H9 (cell line): ENCODE data around the gene SEPTIN2. TPM values are rescaled to one million over a fixed set of nuclear protein-coding genes. Genes with fewer than 3 reads are reported as not detected.
A peak's percentile ranks its signal among the peaks of the same experiment; 100 is the strongest.
"Not testable (repeated sequence)": the region's sequence is repeated elsewhere in the genome, so short reads cannot be mapped to it uniquely, and the experiment has no call there.

Experiments used
- DNase-seq: peaks from one replicate; pipeline ENCODE4 v3.0.0-alpha.2; 2017
- H2AFZ ChIP-seq: one replicate; pipeline ENCODE4 v1.6.1; 2013; ENCODE audit warnings: mild to moderate bottlenecking, low read length, control low read depth, moderate library complexity
- H2AK5ac ChIP-seq: 2 replicates; pipeline ENCODE4 v1.6.1; 2013; ENCODE audit warnings: low read length, control low read depth, mixed read lengths; ENCODE audit not compliant: insufficient read length
- H2BK120ac ChIP-seq: one replicate; pipeline ENCODE4 v1.6.1; 2013; ENCODE audit warnings: low read depth, mild to moderate bottlenecking, low read length, control low read depth, inconsistent platforms; ENCODE audit not compliant: poor library complexity, severe bottlenecking
- H2BK12ac ChIP-seq: 2 replicates; pipeline ENCODE4 v1.6.1; 2013; ENCODE audit warnings: low read length, control low read depth, mixed read lengths, low read depth; ENCODE audit not compliant: insufficient read length
- H2BK15ac ChIP-seq: 2 replicates; pipeline ENCODE4 v1.6.1; 2013; ENCODE audit warnings: low read depth, low read length, control low read depth
- H2BK20ac ChIP-seq: one replicate; pipeline ENCODE4 v1.6.1; 2013; ENCODE audit warnings: low read depth, mild to moderate bottlenecking, low read length, control low read depth, inconsistent platforms; ENCODE audit not compliant: poor library complexity, severe bottlenecking
- H2BK5ac ChIP-seq: 2 replicates; pipeline ENCODE4 v1.6.1; 2013; ENCODE audit warnings: low read length, control low read depth, mixed read lengths; ENCODE audit not compliant: insufficient read length
- H3K14ac ChIP-seq: 2 replicates; pipeline ENCODE4 v1.6.1; 2013; ENCODE audit warnings: low read length, control low read depth; ENCODE audit not compliant: insufficient read depth
- H3K18ac ChIP-seq: 2 replicates; pipeline ENCODE4 v1.6.1; 2013; ENCODE audit warnings: low read depth, mild to moderate bottlenecking, mixed read lengths, low read length, control low read depth; ENCODE audit not compliant: insufficient read length
- H3K23ac ChIP-seq: 2 replicates; pipeline ENCODE4 v1.6.1; 2013; ENCODE audit warnings: low read length, control low read depth, mixed read lengths, low read depth; ENCODE audit not compliant: insufficient read length
- H3K23me2 ChIP-seq: 2 replicates; pipeline ENCODE4 v1.6.1; 2013; ENCODE audit warnings: low read depth, mild to moderate bottlenecking, mixed read lengths, low read length, control low read depth; ENCODE audit not compliant: insufficient read length, poor library complexity, severe bottlenecking
- H3K27ac ChIP-seq: 2 replicates; pipeline ENCODE4 v1.5.1; 2013; ENCODE audit warnings: low read length, control low read depth, mixed read lengths, low read depth; ENCODE audit not compliant: insufficient read length
- H3K27me3 ChIP-seq: 2 replicates; pipeline ENCODE4 v1.6.1; 2013; ENCODE audit warnings: low read length, control low read depth, inconsistent platforms; ENCODE audit not compliant: insufficient read depth
- H3K4ac ChIP-seq: 2 replicates; pipeline ENCODE4 v1.6.1; 2013; ENCODE audit warnings: low read depth, mild to moderate bottlenecking, control low read depth, inconsistent platforms, low read length, moderate library complexity
- H3K4me1 ChIP-seq: 2 replicates; pipeline ENCODE4 v1.6.1; 2013; ENCODE audit warnings: low read length, control low read depth, inconsistent platforms; ENCODE audit not compliant: insufficient read depth
- H3K4me2 ChIP-seq: 2 replicates; pipeline ENCODE4 v1.6.1; 2013; ENCODE audit warnings: low read length, control low read depth, mixed read lengths; ENCODE audit not compliant: insufficient read length, insufficient read depth
- H3K56ac ChIP-seq: 2 replicates; pipeline ENCODE4 v1.6.1; 2013; ENCODE audit warnings: low read depth, mild to moderate bottlenecking, mixed read lengths, low read length, control low read depth; ENCODE audit not compliant: insufficient read length
- H3K79me1 ChIP-seq: 2 replicates; pipeline ENCODE4 v1.6.1; 2013; ENCODE audit warnings: low read depth, mild to moderate bottlenecking, moderate library complexity, low read length, control low read depth, inconsistent platforms; ENCODE audit not compliant: insufficient read depth, poor library complexity, severe bottlenecking
- H3K79me2 ChIP-seq: 2 replicates; pipeline ENCODE4 v1.6.1; 2013; ENCODE audit warnings: low read length, control low read depth, inconsistent platforms; ENCODE audit not compliant: insufficient read depth
- H3K9ac ChIP-seq: 2 replicates; pipeline ENCODE4 v1.6.1; 2013; ENCODE audit warnings: low read length, control low read depth, mixed read lengths; ENCODE audit not compliant: insufficient read length; ENCODE audit errors: extremely low read depth
- H3K9me3 ChIP-seq: one replicate; pipeline ENCODE4 v1.6.1; 2013; ENCODE audit warnings: low read depth, low read length, inconsistent platforms; ENCODE audit not compliant: control insufficient read depth
- H3T11ph ChIP-seq: one replicate; pipeline ENCODE4 v1.6.1; 2013; ENCODE audit warnings: mild to moderate bottlenecking, low read length, control low read depth, inconsistent platforms
- H4K20me1 ChIP-seq: one replicate; pipeline ENCODE4 v1.6.1; 2013; ENCODE audit not compliant: control insufficient read depth, insufficient read length, insufficient read depth
- H4K5ac ChIP-seq: 2 replicates; pipeline ENCODE4 v1.6.1; 2013; ENCODE audit warnings: low read depth, mild to moderate bottlenecking, mixed read lengths, low read length, control low read depth; ENCODE audit not compliant: insufficient read length
- H4K8ac ChIP-seq: replicated peaks from 2 replicates; pipeline ENCODE4 v1.6.1; 2013; ENCODE audit warnings: low read length, control low read depth, mixed read lengths, low read depth; ENCODE audit not compliant: insufficient read length
- H4K91ac ChIP-seq: 2 replicates; pipeline ENCODE4 v1.6.1; 2013; ENCODE audit warnings: low read depth, mild to moderate bottlenecking, moderate library complexity, mixed read lengths, low read length, control low read depth; ENCODE audit not compliant: insufficient read length
- H3K27ac Mint-ChIP-seq, 3 experiments: 2 replicates in 2 of 3; 3 replicates in 1 of 3; pipeline ENCODE4 v1.8.0; 2020 to 2021; ENCODE audit warnings: mixed read lengths in 3 of 3, mild to moderate bottlenecking in 1 of 3, moderate library complexity in 1 of 3
- H3K27me3 Mint-ChIP-seq: 2 replicates; pipeline ENCODE4 v1.8.0; 2021; ENCODE audit warnings: low read depth, mild to moderate bottlenecking, moderate library complexity, mixed read lengths
- H3K36me3 Mint-ChIP-seq, 3 experiments: 2 replicates in 2 of 3; 3 replicates in 1 of 3; pipeline ENCODE4 v1.8.0; 2020 to 2021; ENCODE audit warnings: low read depth in 3 of 3, mixed read lengths in 3 of 3; ENCODE audit not compliant: insufficient read depth in 1 of 3
- H3K4me1 Mint-ChIP-seq, 2 experiments: 2 replicates each; pipeline ENCODE4 v1.8.0; 2020; ENCODE audit warnings: mixed read lengths in 2 of 2
- H3K4me3 Mint-ChIP-seq, 2 experiments: 2 replicates in 1 of 2; 3 replicates in 1 of 2; pipeline ENCODE4 v1.8.0; 2020 to 2021; ENCODE audit warnings: mild to moderate bottlenecking in 2 of 2, mixed read lengths in 2 of 2, moderate library complexity in 1 of 2
- H3K9me3 Mint-ChIP-seq, 2 experiments: 2 replicates in 1 of 2; 3 replicates in 1 of 2; pipeline ENCODE4 v1.8.0; 2020; ENCODE audit warnings: mild to moderate bottlenecking in 2 of 2, mixed read lengths in 2 of 2, moderate library complexity in 1 of 2
- WGBS: extraction: QIAGEN DNeasy Blood & Tissue Kit; methylation state at CpG from one replicate; pipeline ENCODE4 v1.1.7; 2013; ENCODE audit warnings: missing lambda C conversion rate, low lambda C conversion rate, mixed read lengths; ENCODE audit not compliant: insufficient read length; ENCODE audit errors: extremely low coverage; 5-methylcytosine and 5-hydroxymethylcytosine counted together
- total RNA-seq: library from RNA; stranded (reverse); gene quantifications from 2 replicates; pipeline ENCODE4 v1.2.1, GENCODE V29; 2021
- TF ChIP-seq, protein P1 (sequence below): fragments of 200-600 bp; sonication (generic); conservative IDR thresholded peaks from 3 replicates; pipeline ENCODE4 v1.8.0; 2021; ENCODE audit warnings: antibody characterized with exemption, mild to moderate bottlenecking

SEPTIN2 gene
- total RNA-seq, 1 experiment from 2014 or later: 385 TPM

DNA sequence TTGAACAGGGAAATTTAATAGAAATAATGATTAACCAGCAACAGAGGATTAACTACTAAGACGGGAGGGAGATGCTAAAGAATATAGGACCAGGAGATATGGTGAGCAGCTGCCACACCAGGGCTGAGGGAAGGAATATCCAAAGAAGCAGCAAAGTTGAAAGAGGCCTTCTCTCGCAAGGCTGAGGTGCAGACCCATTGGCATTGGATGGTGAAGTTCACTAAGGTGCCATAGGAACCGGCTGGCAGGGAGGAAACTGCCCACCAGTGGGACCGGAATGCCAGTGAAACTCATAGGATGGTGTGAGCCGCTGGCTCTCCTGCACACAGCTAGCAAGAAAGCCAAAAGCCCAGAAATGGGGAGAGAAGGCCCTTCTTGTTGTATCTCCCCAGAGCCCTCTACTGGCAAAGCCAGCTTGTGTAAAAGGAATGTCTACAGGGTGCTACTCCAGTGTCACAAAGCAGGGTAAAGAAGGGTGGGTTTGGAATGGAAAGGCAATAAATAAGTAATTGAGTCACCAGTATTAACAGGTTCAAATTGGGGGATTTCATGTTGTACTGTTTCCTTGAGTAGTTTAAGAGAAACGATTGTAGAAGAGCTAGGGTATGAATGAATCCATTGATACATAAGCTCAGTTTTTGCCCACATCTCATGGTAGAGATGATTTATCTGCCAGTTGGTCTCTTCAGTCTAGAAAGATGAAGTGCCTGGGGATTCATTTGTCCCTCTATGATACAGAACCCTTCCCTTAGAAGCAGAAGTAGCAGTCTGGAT, 76.4 kb downstream of the SEPTIN2 start:
- H2BK20ac ChIP-seq: no peak overlapping the region
- no peaks in the 10 kb centered on the region for H4K20me1 ChIP-seq
- no peaks in the 10 kb centered on the region for H3K27me3 Mint-ChIP-seq
- peaks cover 9 to 11% (median 10%) of the 10 kb centered on the region in 3 experiments; a peak in 6 of 7 replicates for H3K36me3 Mint-ChIP-seq
- H4K91ac ChIP-seq: no peak overlapping the region
- H3K56ac ChIP-seq: no peak overlapping the region
- H3K4me1 Mint-ChIP-seq: peaks cover 10 to 12% of the 10 kb centered on the region in 2 experiments
- H3K23ac ChIP-seq: no peak overlapping the region
- no peak overlapping the region for H3K9ac ChIP-seq
- no peaks in the 10 kb centered on the region for H3K4me1 ChIP-seq
- H4K8ac ChIP-seq: no peak overlapping the region
- H3K4ac ChIP-seq: no peak overlapping the region
- H3K79me1 ChIP-seq: peaks cover 3% of the 10 kb centered on the region
- no peak overlapping the region for H4K5ac ChIP-seq
- no peak overlapping the region for H3T11ph ChIP-seq
- no peak overlapping the region for H2BK120ac ChIP-seq
- H3K9me3 ChIP-seq: no peaks in the 10 kb centered on the region
- H3K27ac Mint-ChIP-seq: peak overlapping the region in 1 of 3 experiments; percentile 29; a peak in 2 of 7 replicates
- no peak overlapping the region for H2BK12ac ChIP-seq
- H3K23me2 ChIP-seq: no peaks in the 10 kb centered on the region
- no peak overlapping the region for H2BK15ac ChIP-seq
- no peaks in the 10 kb centered on the region for H3K79me2 ChIP-seq
- no peak overlapping the region for H3K4me2 ChIP-seq
- peak; percentile 55 for DNase-seq
- H2BK5ac ChIP-seq: no peak overlapping the region
- H3K27ac ChIP-seq: no peak overlapping the region
- H3K4me3 Mint-ChIP-seq: no peak overlapping the region
- H2AFZ ChIP-seq: no peak overlapping the region
- H3K14ac ChIP-seq: no peak overlapping the region
- TF ChIP-seq, protein P1, sequence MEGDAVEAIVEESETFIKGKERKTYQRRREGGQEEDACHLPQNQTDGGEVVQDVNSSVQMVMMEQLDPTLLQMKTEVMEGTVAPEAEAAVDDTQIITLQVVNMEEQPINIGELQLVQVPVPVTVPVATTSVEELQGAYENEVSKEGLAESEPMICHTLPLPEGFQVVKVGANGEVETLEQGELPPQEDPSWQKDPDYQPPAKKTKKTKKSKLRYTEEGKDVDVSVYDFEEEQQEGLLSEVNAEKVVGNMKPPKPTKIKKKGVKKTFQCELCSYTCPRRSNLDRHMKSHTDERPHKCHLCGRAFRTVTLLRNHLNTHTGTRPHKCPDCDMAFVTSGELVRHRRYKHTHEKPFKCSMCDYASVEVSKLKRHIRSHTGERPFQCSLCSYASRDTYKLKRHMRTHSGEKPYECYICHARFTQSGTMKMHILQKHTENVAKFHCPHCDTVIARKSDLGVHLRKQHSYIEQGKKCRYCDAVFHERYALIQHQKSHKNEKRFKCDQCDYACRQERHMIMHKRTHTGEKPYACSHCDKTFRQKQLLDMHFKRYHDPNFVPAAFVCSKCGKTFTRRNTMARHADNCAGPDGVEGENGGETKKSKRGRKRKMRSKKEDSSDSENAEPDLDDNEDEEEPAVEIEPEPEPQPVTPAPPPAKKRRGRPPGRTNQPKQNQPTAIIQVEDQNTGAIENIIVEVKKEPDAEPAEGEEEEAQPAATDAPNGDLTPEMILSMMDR: peak; percentile 65
- H2AK5ac ChIP-seq: no peak overlapping the region
- no peaks in the 10 kb centered on the region for H3K9me3 Mint-ChIP-seq
- H3K18ac ChIP-seq: no peak overlapping the region
- WGBS: no CpG with 5 or more reads among the region's 6 CpGs
- no peaks in the 10 kb centered on the region; the same call in 1 of the 2 replicates for H3K27me3 ChIP-seq

DNA sequence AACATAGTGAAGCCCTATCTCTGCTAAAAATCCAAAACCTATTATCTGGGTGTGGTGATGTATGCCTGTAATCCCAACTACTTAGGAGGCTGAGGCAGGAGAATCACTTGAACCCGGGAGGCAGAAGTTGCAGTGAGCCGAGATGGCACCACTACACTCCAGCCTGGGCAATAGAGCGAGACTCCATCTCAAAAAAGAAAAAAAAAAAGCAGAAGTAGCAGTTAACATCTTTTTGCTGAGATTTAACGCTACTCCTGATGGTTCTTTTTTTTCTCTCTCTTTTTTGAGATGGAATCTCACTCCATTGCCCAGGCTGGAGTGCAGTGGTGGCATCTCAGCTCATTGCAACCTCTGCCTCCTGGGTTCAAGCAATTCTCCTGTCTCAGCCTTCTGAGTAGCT, 77.0 kb downstream of the SEPTIN2 start:
- H2BK5ac ChIP-seq, H3K79me1 ChIP-seq, H3K9me3 Mint-ChIP-seq, H2BK120ac ChIP-seq, H3K27ac ChIP-seq, H3K23ac ChIP-seq, H4K5ac ChIP-seq, H3K9me3 ChIP-seq, H3K4me2 ChIP-seq, H3K9ac ChIP-seq, H3K27me3 Mint-ChIP-seq, H3K23me2 ChIP-seq, H3K79me2 ChIP-seq, H4K8ac ChIP-seq, H4K91ac ChIP-seq, H3K56ac ChIP-seq, H2BK20ac ChIP-seq, H3K4me1 ChIP-seq, H2AFZ ChIP-seq, H2BK12ac ChIP-seq, H3K18ac ChIP-seq, H2BK15ac ChIP-seq, H3K4ac ChIP-seq, H3K4me3 Mint-ChIP-seq, DNase-seq, H2AK5ac ChIP-seq, H3K27me3 ChIP-seq, H3T11ph ChIP-seq, H3K27ac Mint-ChIP-seq, H3K14ac ChIP-seq, H4K20me1 ChIP-seq: not testable (repeated sequence)
- Mint-ChIP-seq H3K36me3 (peaks cover 8 to 11% (median 9%) of the 10 kb centered on the region in 3 experiments; a peak in 4 of 7 replicates), H3K4me1 (peaks cover 10 to 12% of the 10 kb centered on the region in 2 experiments)
- WGBS: no CpG with 5 or more reads among the region's 4 CpGs
